ENCODE results near the gene HSD17B8. TPM values are rescaled to one million over a fixed set of nuclear protein-coding genes. Genes with fewer than 3 reads are reported as not detected.

Gene HSD17B8
- total RNA-seq, 1 donor from 2014 or later: 18.2 TPM

DNA sequence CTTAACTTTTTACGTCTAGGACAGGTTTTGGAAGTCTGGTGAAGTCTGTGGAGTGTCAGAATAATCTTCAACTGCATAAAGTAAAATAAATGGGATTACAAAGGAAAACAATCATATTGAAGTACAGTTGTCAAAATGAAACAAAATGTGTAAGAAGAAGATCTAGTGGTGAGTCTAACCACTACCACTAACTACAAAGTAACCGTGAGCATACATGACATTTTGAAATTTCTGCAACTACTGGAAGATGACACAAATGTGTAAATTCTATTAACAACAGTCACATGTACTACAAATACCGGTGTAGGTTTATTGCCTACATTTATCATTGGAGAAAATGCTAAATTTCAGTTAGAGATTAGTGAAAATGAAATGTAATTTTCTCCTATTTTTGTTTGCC lies 37.5 kb downstream of the HSD17B8 start:
- H3K36me3 Mint-ChIP-seq (ENCODE audit: low read depth): no peaks in the 10 kb centered on the region
- no peak for DNase-seq
- peaks cover 21% of the 10 kb centered on the region for H3K27me3 Mint-ChIP-seq
- peak overlapping the region; percentile 21 for H3K27ac Mint-ChIP-seq
- H3K4me3 Mint-ChIP-seq: peak overlapping the region; percentile 38
- H3K9me3 Mint-ChIP-seq: no peaks in the 10 kb centered on the region
- peaks cover 8% of the 10 kb centered on the region for H3K4me1 Mint-ChIP-seq
- intact Hi-C loops (cut with micrococcal nuclease): no loop called here

DNA sequence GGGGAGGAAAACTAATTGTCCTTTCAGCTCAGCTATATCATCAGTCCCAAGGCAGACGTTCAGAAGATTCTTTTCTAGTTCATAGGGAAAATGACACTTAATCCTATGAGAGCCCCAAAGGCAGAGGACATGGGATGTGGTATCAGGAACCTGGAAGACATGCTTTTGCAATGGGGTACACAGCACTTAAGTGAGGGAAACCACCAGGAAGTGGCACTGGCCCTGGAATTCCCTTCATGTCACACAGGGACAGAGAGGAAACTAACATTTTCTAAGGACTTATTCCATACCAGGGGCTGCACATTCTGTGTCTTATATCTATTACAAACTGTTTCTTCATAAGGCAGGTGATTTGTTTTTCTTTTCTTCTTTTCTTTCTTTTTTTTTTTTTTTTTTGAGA lies 39.0 kb downstream of the HSD17B8 start:
- no peaks in the 10 kb centered on the region for H3K36me3 Mint-ChIP-seq (ENCODE audit: low read depth)
- H3K27me3 Mint-ChIP-seq: peaks cover 21% of the 10 kb centered on the region
- peaks cover 12% of the 10 kb centered on the region for H3K4me1 Mint-ChIP-seq
- no peaks in the 10 kb centered on the region for H3K9me3 Mint-ChIP-seq
- H3K4me3 Mint-ChIP-seq: no peak overlapping the region
- H3K27ac Mint-ChIP-seq: no peak overlapping the region
- intact Hi-C loops (cut with micrococcal nuclease): no loop called here
- DNase-seq: no peak

DNA sequence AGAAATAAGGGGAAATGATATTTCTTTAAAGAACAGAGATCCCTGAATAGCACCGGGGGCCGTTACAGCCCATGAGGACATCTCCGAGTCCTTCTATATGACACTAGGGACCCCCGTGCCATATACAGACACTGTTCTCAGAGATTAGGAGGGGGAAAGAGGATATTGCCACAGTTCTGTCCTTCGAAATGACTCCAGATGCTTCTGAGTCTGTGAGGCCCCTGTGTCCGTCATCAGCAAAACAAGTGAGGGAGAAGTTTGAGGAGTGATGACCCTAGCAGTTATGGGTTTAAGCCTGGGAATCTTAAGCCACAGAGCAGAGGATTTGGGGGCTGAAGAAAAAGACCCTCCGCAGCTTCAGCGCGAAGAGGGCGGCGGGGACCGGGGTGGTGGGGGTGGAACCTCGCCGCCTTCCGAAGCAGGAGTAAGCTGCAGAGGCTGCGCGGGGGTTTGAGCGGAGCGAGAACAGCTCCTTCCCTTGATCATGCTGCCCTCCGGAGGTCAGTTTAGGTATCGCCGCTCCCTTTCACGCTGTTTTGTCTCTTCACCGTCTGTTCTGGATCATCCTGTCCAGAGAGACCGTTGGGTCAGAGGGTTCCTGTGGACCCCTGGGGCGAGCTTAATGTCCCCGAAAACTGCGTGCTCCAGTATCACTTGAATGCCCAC lies 43.7 kb downstream of the HSD17B8 start:
- peaks cover 10% of the 10 kb centered on the region for H3K27me3 Mint-ChIP-seq
- H3K9me3 Mint-ChIP-seq: no peaks in the 10 kb centered on the region
- intact Hi-C loops (cut with micrococcal nuclease): loop anchor here (1.0 to 2.0 kb wide), 5 partner anchors 40 to 233 kb away; partner anchors contain the start of gene RING1
- H3K4me3 Mint-ChIP-seq: peak overlapping the region; percentile 91
- H3K27ac Mint-ChIP-seq: peak overlapping the region; percentile 94
- H3K4me1 Mint-ChIP-seq: peaks cover 34% of the 10 kb centered on the region
- peaks cover 31% of the 10 kb centered on the region for H3K36me3 Mint-ChIP-seq (ENCODE audit: low read depth)
- peak; percentile 98 for DNase-seq

DNA sequence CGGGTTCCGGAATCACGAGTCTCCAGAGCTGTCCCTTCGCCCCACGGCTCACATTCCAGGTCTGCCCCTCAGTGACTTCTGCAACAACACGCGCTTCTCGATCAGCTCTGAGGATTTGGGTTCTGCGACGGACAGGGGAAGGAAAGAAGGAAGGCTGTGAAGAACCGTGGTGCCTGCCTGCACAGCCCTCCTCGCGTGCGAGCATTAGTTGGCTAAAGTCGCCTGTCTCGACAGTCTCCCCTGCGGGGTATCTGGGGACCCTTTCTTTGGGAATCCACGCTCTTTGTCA lies 44.1 kb downstream of the HSD17B8 start:
- Mint-ChIP-seq H3K4me3 (peak overlapping the region; percentile 91), H3K36me3 (ENCODE audit: low read depth) (peaks cover 31% of the 10 kb centered on the region), H3K27me3 (peaks cover 6% of the 10 kb centered on the region), H3K9me3 (no peaks in the 10 kb centered on the region), H3K4me1 (peaks cover 34% of the 10 kb centered on the region), H3K27ac (peak overlapping the region; percentile 94)
- no peak for DNase-seq
- intact Hi-C loops (cut with micrococcal nuclease): loop anchor here (1.0 to 2.0 kb wide), 5 partner anchors 40 to 234 kb away; partner anchors contain the start of gene RING1

DNA sequence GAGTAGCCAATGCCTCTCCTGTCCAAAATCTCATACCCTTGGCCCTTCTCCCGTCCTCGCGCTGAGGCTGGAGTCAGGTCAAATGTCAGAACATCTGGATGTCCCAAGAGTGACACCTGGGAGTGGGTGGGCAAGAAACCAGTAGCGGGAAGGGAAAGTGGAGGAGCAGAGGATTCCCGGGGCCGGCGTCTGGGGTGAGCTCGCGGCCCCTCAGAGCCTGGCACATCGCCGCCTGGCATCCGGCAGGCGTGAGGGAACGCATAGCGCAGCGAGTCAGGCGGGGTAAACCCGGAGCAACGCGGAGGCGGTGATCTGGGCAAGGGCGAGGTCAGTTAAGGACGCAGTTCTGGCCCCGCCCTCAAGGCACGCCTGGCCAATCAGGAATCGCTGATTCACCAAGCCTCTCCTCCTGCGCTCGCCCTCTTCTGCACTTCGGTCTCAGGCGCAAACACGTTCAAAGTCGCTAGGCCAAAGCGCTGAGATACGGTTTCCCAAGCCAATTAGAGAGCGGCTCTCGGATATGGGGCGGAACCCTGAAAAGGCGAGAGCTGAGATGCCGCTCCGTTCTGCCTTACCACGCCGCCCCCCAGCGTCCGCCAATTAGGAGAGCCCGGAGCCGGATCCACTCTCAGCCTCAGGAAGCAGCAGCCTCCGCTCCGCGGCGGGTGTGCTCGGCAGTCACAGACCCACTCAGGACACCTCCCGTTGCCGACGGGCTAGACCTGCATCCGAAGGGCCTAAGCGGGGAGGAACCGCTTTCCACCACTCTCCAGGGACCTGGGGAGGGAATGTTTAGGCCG lies 44.7 kb downstream of the HSD17B8 start:
- Mint-ChIP-seq H3K4me1 (peaks cover 34% of the 10 kb centered on the region), H3K9me3 (no peaks in the 10 kb centered on the region), H3K4me3 (peak overlapping the region; percentile 91), H3K36me3 (ENCODE audit: low read depth) (peaks cover 31% of the 10 kb centered on the region), H3K27me3 (peaks cover 4% of the 10 kb centered on the region), H3K27ac (peak overlapping the region; percentile 94)
- DNase-seq: peak; percentile 98
- intact Hi-C loops (cut with micrococcal nuclease): loop anchor here (1.0 to 2.0 kb wide), 10 partner anchors 22 to 234 kb away; partner anchors contain the start of genes B3GALT4, RING1, RXRB and SLC39A7

DNA sequence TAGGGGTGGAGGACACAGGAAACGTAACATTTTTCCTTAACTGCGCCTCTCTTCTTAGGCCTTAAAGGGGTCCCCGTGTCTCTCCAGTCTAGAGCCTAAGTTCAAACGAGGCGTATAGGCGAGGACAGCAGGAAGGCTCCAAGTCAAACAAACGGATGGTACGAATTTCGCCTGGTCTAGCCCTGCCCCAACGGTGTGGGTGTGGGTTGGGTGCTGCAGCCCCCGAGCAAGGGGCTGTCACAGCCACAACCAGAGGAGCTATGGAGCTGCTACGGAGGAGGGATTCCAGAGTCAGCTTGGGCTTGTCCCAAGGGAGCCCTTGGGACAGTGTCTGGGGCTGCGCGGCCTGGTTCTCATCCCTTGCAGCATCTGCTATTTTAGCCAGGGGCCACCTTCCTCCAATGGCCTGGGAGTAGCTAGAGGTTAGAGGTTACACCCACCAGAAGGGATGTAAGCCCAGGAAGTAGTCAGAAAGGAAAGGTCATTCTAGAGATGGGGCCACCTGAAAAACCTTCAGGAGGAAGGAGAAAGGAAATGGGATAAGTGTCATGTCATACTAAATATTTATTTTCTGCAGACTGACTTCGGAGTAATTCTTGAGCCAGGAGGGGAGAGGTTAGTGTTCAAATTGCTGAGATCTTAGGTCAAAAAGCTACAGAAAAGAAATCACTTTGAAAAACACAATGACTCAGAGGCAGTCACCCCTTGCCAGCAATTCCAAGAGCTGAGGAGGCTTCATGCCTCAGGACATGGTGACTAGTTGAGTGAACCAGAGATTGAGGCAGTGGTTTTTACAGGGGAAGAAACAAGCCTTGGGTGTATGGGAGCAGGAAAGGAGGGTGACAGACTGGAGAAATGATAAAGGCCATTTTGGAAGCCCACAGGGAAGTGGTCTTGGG lies 45.5 kb downstream of the HSD17B8 start:
- H3K4me1 Mint-ChIP-seq: peaks cover 34% of the 10 kb centered on the region
- H3K4me3 Mint-ChIP-seq: peak overlapping the region; percentile 91
- peak overlapping the region; percentile 94 for H3K27ac Mint-ChIP-seq
- peaks cover 31% of the 10 kb centered on the region for H3K36me3 Mint-ChIP-seq (ENCODE audit: low read depth)
- no peak for DNase-seq
- H3K27me3 Mint-ChIP-seq: peaks cover 4% of the 10 kb centered on the region
- intact Hi-C loops (cut with micrococcal nuclease): loop anchor here (1.0 to 2.0 kb wide), 6 partner anchors 21 to 235 kb away; partner anchors contain the start of genes B3GALT4, RXRB, SLC39A7 and VPS52
- no peaks in the 10 kb centered on the region for H3K9me3 Mint-ChIP-seq

DNA sequence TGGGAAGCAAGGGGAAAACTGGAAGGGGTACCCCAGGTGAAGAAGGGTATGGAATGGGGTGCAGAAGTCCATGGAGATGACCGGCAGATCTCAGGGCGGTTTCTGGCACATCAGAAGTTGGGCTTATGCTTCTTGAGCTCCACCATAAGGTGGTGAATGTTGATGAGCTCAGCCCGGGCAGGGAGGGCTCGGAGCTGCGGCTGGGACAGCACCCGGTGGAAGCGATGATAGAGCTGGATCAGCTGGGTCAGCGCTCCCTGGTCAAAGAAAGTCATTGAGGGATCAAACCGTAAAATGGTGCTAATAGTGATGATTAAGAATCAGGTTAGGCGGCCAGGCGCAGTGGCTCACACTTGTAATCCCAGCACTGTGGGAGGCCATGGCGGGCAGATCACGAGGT lies 46.3 kb downstream of the HSD17B8 start:
- intact Hi-C loops (cut with micrococcal nuclease): no loop called here
- Mint-ChIP-seq H3K9me3 (no peaks in the 10 kb centered on the region), H3K36me3 (ENCODE audit: low read depth) (peaks cover 34% of the 10 kb centered on the region), H3K4me1 (peaks cover 34% of the 10 kb centered on the region), H3K27ac (peak overlapping the region; percentile 94), H3K4me3 (peak overlapping the region; percentile 91), H3K27me3 (peaks cover 4% of the 10 kb centered on the region)
- no peak for DNase-seq

DNA sequence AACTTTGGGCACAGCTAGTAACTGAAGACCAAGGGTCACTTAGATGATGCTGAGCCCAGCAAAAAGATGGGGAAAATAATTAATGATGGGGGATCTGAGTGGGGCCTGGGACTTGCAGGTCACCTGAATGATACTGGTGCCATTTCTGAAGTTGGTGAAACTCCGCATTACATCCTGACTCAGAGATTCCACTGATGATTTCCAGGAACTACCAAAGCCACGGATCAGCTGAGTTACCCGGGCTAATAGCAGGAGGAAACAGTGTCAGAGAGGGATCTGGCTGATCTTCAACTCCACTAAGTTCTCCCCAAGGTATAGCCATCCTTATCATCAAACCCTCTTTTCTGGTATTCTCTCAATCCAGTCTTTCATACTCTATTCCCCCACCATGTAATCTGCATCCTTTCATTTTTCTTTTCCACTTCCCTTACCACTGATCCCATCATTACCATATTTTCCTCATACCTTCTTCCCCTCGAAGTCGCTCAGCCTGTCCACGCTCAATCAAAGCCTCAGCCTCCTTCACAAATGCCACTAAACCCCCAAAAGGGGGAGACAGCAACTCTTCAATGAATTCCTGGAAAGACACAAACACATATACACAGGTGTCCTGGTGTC lies 47.0 kb downstream of the HSD17B8 start:
- Mint-ChIP-seq H3K4me1 (peaks cover 34% of the 10 kb centered on the region), H3K9me3 (no peaks in the 10 kb centered on the region), H3K4me3 (peak overlapping the region; percentile 35), H3K27me3 (peaks cover 3% of the 10 kb centered on the region), H3K27ac (peak overlapping the region; percentile 55), H3K36me3 (ENCODE audit: low read depth) (peaks cover 35% of the 10 kb centered on the region)
- intact Hi-C loops (cut with micrococcal nuclease): no loop called here
- no peak for DNase-seq

DNA sequence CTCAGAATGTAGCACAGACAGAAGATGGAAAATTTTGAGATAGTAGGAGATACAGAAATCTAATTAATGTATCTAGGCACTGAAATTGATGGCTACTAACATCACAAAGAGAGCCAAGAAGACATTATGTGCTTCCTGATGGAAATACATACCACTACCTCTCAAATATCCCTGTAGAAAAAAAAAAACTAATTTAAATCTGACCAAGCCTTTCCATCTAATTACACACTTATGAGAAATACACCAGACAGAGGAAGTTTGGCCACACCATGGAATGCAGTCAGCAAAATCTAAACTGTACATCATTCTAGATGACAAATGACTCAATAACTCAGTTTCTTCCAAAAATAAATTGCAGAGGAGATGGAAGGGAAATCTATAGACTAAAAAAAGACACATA lies 48.3 kb downstream of the HSD17B8 start:
- Mint-ChIP-seq H3K4me3 (no peak overlapping the region), H3K27me3 (no peaks in the 10 kb centered on the region), H3K4me1 (peaks cover 34% of the 10 kb centered on the region), H3K36me3 (ENCODE audit: low read depth) (peaks cover 37% of the 10 kb centered on the region), H3K9me3 (no peaks in the 10 kb centered on the region), H3K27ac (no peak overlapping the region)
- no peak for DNase-seq
- intact Hi-C loops (cut with micrococcal nuclease): no loop called here

DNA sequence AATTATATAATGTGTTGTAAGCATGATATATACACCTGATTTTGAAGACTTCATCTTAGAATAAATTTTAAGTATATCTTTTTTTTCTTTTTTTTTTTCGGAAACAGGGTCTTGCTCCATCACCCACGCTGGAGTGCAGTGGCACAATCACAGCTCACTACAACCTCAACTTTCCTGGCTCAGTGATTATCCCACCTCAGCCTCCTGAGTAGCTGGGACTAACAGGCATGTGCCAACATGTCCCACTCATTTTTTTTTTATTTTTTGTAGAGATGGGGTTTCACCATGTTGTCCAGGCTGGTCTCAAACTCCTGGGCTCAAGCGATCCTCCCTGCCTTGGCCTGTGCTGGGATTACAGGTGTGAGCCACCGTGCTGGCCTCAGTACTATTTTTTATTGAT lies 50.1 kb downstream of the HSD17B8 start:
- Mint-ChIP-seq H3K36me3 (ENCODE audit: low read depth) (peaks cover 42% of the 10 kb centered on the region), H3K27ac (no peak overlapping the region), H3K27me3 (no peaks in the 10 kb centered on the region), H3K4me1 (peaks cover 23% of the 10 kb centered on the region), H3K4me3 (no peak overlapping the region), H3K9me3 (no peaks in the 10 kb centered on the region)
- intact Hi-C loops (cut with micrococcal nuclease): no loop called here
- no peak for DNase-seq

Other genes starting within 250 kb of the HSD17B8 start
- gene BRD2, start 236.1 kb upstream of the HSD17B8 start, total RNA-seq: 320 TPM in 2 replicates
- 0.21 and 0.38 TPM in 2 replicates for gene HLA-DOA, start 195.1 kb upstream of the HSD17B8 start, total RNA-seq
- 38.5 and 42.6 TPM in 2 replicates for gene HLA-DPA1, start 131.0 kb upstream of the HSD17B8 start, total RNA-seq
- gene HLA-DPB1, start 128.7 kb upstream of the HSD17B8 start, total RNA-seq: 4.7 and 6.2 TPM in 2 replicates
- gene COL11A2, start 12.2 kb upstream of the HSD17B8 start, total RNA-seq: 0.47 and 0.56 TPM in 2 replicates
- 46.6 and 48.0 TPM in 2 replicates for gene RXRB, start 4.0 kb upstream of the HSD17B8 start, total RNA-seq
- gene SLC39A7, start 3.8 kb upstream of the HSD17B8 start, total RNA-seq: 61.7 and 63.9 TPM in 2 replicates
- 44.4 and 47.6 TPM in 2 replicates for gene RING1, start 3.8 kb downstream of the HSD17B8 start, total RNA-seq
- 59.9 and 64.9 TPM in 2 replicates for gene VPS52, start 67.2 kb downstream of the HSD17B8 start, total RNA-seq
- 3,200 and 3,212 TPM in 2 replicates for gene RPS18, start 67.4 kb downstream of the HSD17B8 start, total RNA-seq
- gene B3GALT4, start 72.5 kb downstream of the HSD17B8 start, total RNA-seq: 4.1 and 4.6 TPM in 2 replicates
- 106 and 120 TPM in 2 replicates for gene WDR46, start 84.6 kb downstream of the HSD17B8 start, total RNA-seq
- 114 and 132 TPM in 2 replicates for gene PFDN6, start 84.9 kb downstream of the HSD17B8 start, total RNA-seq
- 27.3 and 28.4 TPM in 2 replicates for gene RGL2, start 94.3 kb downstream of the HSD17B8 start, total RNA-seq
- gene TAPBP, start 109.4 kb downstream of the HSD17B8 start, total RNA-seq: 271 and 278 TPM in 2 replicates
- gene ZBTB22, start 113.1 kb downstream of the HSD17B8 start, total RNA-seq: 11.3 and 14.3 TPM in 2 replicates
- gene DAXX, start 118.3 kb downstream of the HSD17B8 start, total RNA-seq: 64.9 and 71.3 TPM in 2 replicates
- gene KIFC1, start 187.2 kb downstream of the HSD17B8 start, total RNA-seq: 64.9 and 66.5 TPM in 2 replicates
- gene PHF1, start 206.4 kb downstream of the HSD17B8 start, total RNA-seq: 29.5 and 33.6 TPM in 2 replicates
- 120 and 124 TPM in 2 replicates for gene CUTA, start 213.5 kb downstream of the HSD17B8 start, total RNA-seq
- gene SYNGAP1, start 215.4 kb downstream of the HSD17B8 start, total RNA-seq: 41.5 and 44.6 TPM in 2 replicates
- 14.2 and 14.5 TPM in 2 replicates for gene ZBTB9, start 249.9 kb downstream of the HSD17B8 start, total RNA-seq